KMS-11 (cell line): Measurements from ENCODE around the gene C1QTNF1.

Experiments used
- H2AFZ ChIP-seq: fragments of 200-600 bp; sonication (generic); 2 replicates; pipeline ENCODE4 v1.6.1; 2016; ENCODE audit warnings: antibody characterized with exemption, mixed run types, low read depth
- H3K27ac ChIP-seq: fragments of 200-600 bp; sonication (generic); 2 replicates; pipeline ENCODE4 v1.6.1; 2016; ENCODE audit warnings: mild to moderate bottlenecking, mixed run types
- H3K27me3 ChIP-seq: fragments of 200-600 bp; sonication (generic); 2 replicates; pipeline ENCODE4 v1.6.1; 2017; ENCODE audit warnings: mild to moderate bottlenecking, low read depth, mixed run types, moderate library complexity; ENCODE audit not compliant: insufficient read depth
- H3K36me3 ChIP-seq: fragments of 200-600 bp; sonication (generic); 2 replicates; pipeline ENCODE4 v1.6.1; 2017; ENCODE audit warnings: mild to moderate bottlenecking, mixed run types; ENCODE audit not compliant: insufficient read depth
- H3K4me1 ChIP-seq: fragments of 200-600 bp; sonication (generic); 2 replicates; pipeline ENCODE4 v1.6.1; 2016; ENCODE audit warnings: mild to moderate bottlenecking, low read depth, mixed run types; ENCODE audit not compliant: poor library complexity, severe bottlenecking
- H3K4me2 ChIP-seq: fragments of 200-600 bp; sonication (generic); 2 replicates; pipeline ENCODE4 v1.7.0; 2016; ENCODE audit warnings: mild to moderate bottlenecking, mixed run types
- H3K4me3 ChIP-seq: fragments of 200-600 bp; sonication (generic); IDR thresholded peaks from 2 replicates; pipeline ENCODE4 v1.6.1; 2017; ENCODE audit warnings: low read depth, low read length, mixed read lengths; ENCODE audit not compliant: insufficient read depth
- H3K79me2 ChIP-seq: fragments of 200-600 bp; sonication (generic); 2 replicates; pipeline ENCODE4 v1.6.1; 2016; ENCODE audit warnings: low read depth, mixed run types; ENCODE audit not compliant: insufficient read depth
- H3K9ac ChIP-seq: fragments of 200-600 bp; sonication (generic); 2 replicates; pipeline ENCODE4 v1.6.1; 2016; ENCODE audit warnings: mild to moderate bottlenecking, mixed run types
- H4K20me1 ChIP-seq: fragments of 200-600 bp; sonication (generic); 2 replicates; pipeline ENCODE4 v1.6.1; 2016; ENCODE audit warnings: mild to moderate bottlenecking, mixed run types; ENCODE audit not compliant: insufficient read depth
- CTCF ChIP-seq: fragments of 200-600 bp; sonication (generic); conservative IDR thresholded peaks from 2 replicates; pipeline ENCODE4 v1.6.1; 2017; ENCODE audit warnings: low read depth, mild to moderate bottlenecking, antibody characterized with exemption, low read length, moderate library complexity, mixed read lengths

The C1QTNF1 gene, protein sequence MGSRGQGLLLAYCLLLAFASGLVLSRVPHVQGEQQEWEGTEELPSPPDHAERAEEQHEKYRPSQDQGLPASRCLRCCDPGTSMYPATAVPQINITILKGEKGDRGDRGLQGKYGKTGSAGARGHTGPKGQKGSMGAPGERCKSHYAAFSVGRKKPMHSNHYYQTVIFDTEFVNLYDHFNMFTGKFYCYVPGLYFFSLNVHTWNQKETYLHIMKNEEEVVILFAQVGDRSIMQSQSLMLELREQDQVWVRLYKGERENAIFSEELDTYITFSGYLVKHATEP

GRCh38 chr17:79023886-79024771 lies at the start of gene C1QTNF1:
Gene C1QTNF1, plus strand, starts transcription at chr17:79024169. Its CDS starts 19,800 bp downstream, at chr17:79043969.
- no peak; the same call in 1 of the 2 replicates for TF ChIP-seq CTCF
- Histone ChIP-seq H4K20me1 (no peaks in the 10 kb centered on the region), H3K79me2 (no peaks in the 10 kb centered on the region), H2AFZ (peak within 1 kb of the TSS; percentile 55), H3K27ac (no peak within 1 kb of the TSS), H3K4me2 (peak within 1 kb of the TSS; percentile 87), H3K36me3 (no peaks in the 10 kb centered on the region), H3K9ac (no peak within 1 kb of the TSS), H3K27me3 (peaks cover 99% of the 10 kb centered on the region), H3K4me1 (no peaks in the 10 kb centered on the region), H3K4me3 (no peak within 1 kb of the TSS)

- H3K36me3 ChIP-seq: no peaks in the 10 kb centered on the region
These were observed 49.1 kb upstream of the C1QTNF1 start for GRCh38 chr17:78974635-78975591.

DNA sequence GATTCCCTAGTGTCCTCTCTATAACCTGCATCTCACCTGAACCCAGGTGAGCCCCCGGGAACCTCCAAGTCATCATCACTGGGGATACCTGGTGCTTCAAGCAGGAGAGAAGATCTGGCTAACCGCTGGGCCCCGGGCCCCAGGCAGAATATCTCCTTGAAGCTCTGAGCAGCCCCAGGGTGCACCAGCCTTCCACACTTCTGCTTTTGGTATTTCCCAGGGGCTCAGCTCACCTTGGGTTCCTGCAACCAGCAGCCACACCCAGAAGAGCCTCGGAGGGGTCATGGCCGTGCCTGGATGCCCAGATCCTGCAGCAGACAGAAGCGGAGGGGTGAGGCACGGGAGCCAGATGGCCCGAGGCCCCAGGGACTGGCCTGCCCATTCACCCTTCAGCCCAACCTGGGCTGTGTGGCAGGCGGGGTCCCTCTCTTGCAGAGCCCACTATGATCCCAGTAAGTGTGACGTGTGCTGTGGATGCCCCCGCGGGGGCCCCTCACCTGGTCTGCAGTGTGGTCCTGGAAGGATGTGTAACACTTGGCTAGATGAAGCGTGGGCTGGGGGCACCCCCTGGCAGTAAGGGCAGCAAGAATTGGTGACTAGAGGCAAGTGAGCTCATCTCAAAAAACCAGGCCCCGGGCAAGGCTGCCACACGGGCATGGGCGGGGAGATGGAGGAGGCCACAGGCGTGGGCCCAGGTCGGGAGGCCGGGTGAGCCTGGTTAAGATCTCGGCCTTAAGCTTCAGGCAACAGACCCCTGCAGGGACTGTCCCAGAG lies 46.9 kb upstream of the C1QTNF1 start:
- Histone ChIP-seq H3K4me2 (no peak overlapping the region), H3K79me2 (no peaks in the 10 kb centered on the region), H3K4me1 (no peaks in the 10 kb centered on the region), H2AFZ (no peak overlapping the region), H3K36me3 (no peaks in the 10 kb centered on the region), H3K4me3 (no peak overlapping the region), H3K9ac (no peak overlapping the region), H3K27me3 (no peaks in the 10 kb centered on the region), H4K20me1 (no peaks in the 10 kb centered on the region), H3K27ac (no peak overlapping the region)
- no peak for TF ChIP-seq CTCF

More at GRCh38 chr17:78974635-78975591, 49.1 kb upstream of the C1QTNF1 start:
- Histone ChIP-seq H2AFZ (no peak overlapping the region), H3K27me3 (no peaks in the 10 kb centered on the region), H4K20me1 (no peaks in the 10 kb centered on the region), H3K79me2 (no peaks in the 10 kb centered on the region), H3K9ac (no peak overlapping the region), H3K27ac (no peak overlapping the region), H3K4me3 (no peak overlapping the region), H3K4me2 (no peak overlapping the region), H3K4me1 (peaks cover 14% of the 10 kb centered on the region)
- no peak for TF ChIP-seq CTCF

DNA sequence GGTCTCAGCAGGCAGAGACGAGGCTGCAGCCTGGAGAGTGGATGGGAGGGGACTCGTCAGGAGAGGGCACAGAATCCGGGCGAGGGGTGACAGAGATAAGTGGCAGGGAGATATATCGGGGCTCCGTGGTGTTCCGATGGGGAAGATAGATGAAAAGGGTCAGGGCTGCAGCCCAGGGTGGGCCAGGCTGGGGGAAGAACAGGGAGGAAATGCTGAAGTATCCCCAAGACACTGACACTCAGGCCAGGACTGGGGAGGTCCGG lies 46.4 kb upstream of the C1QTNF1 start:
- H3K4me3 ChIP-seq: no peak overlapping the region
- no peak overlapping the region for H2AFZ ChIP-seq
- H3K27ac ChIP-seq: no peak overlapping the region
- no peak for TF ChIP-seq CTCF
- H3K4me2 ChIP-seq: no peak overlapping the region
- no peak overlapping the region for H3K9ac ChIP-seq
- no peaks in the 10 kb centered on the region for H3K4me1 ChIP-seq
- H3K27me3 ChIP-seq: no peaks in the 10 kb centered on the region
- no peaks in the 10 kb centered on the region for H3K79me2 ChIP-seq
- no peaks in the 10 kb centered on the region for H3K36me3 ChIP-seq
- no peaks in the 10 kb centered on the region for H4K20me1 ChIP-seq
